ENCODE data around the gene KCNIP4. TPM values are rescaled to one million over a fixed set of nuclear protein-coding genes. Genes with fewer than 3 reads are reported as not detected.

KCNIP4 gene
- total RNA-seq, 3 donors from 2014 or later (not counting 1 experiment from before 2014, with no cell fraction given), result not detected

GRCh38 chr4:21555083-21555482, 393.5 kb downstream of the KCNIP4 start:
- H3K4me1 ChIP-seq (ENCODE audit: control insufficient read depth, insufficient read depth, low read length), result no peaks in the 10 kb centered on the region
- TF ChIP-seq CTCF (IDR thresholded peaks at IDR 0.05), result no peak

GRCh38 chr4:21554500-21554899, 394.1 kb downstream of the KCNIP4 start:
- no peak overlapping the region for H3K4me3 Mint-ChIP-seq
- peaks cover 7 to 9% of the 10 kb centered on the region in 2 donors for H3K9me3 Mint-ChIP-seq
- Histone ChIP-seq H3K36me3 (ENCODE audit: control insufficient read depth, insufficient read depth, low read length) (no peaks in the 10 kb centered on the region), H3K4me3 (ENCODE audit: low read length) (no peak overlapping the region), H3K4me1 (ENCODE audit: control insufficient read depth, insufficient read depth, low read length) (no peaks in the 10 kb centered on the region), H3K27me3 (ENCODE audit: control insufficient read depth, insufficient read depth, low read length) (no peaks in the 10 kb centered on the region), H3K9me3 (ENCODE audit: control insufficient read depth, insufficient read depth, low read length) (no peaks in the 10 kb centered on the region), H3K27ac (ENCODE audit: low read length) (no peak overlapping the region)
- H3K4me1 Mint-ChIP-seq, result no peaks in the 10 kb centered on the region
- no peaks in the 10 kb centered on the region for H3K27me3 Mint-ChIP-seq (ENCODE audit: low read depth in 2 of 2)
- no peak for TF ChIP-seq CTCF (IDR thresholded peaks at IDR 0.05)
- DNase-seq (no peak), ATAC-seq (no peak)
- no peaks in the 10 kb centered on the region for H3K36me3 Mint-ChIP-seq
- no peak overlapping the region for H3K27ac Mint-ChIP-seq
- intact Hi-C loops (cut with micrococcal nuclease), result no loop called here
- 3% methylated on average over 3 of the region's 3 CpGs for WGBS (ENCODE audit: insufficient coverage)

More at GRCh38 chr4:21555083-21555482, 393.5 kb downstream of the KCNIP4 start:
- Mint-ChIP-seq H3K4me3 (no peak overlapping the region), H3K27me3 (ENCODE audit: low read depth in 2 of 2) (no peaks in the 10 kb centered on the region), H3K9me3 (peaks cover 7 to 9% of the 10 kb centered on the region in 2 donors), H3K36me3 (no peaks in the 10 kb centered on the region), H3K4me1 (no peaks in the 10 kb centered on the region), H3K27ac (no peak overlapping the region)
- intact Hi-C loops (cut with micrococcal nuclease), result no loop called here
- Histone ChIP-seq H3K4me3 (ENCODE audit: low read length) (no peak overlapping the region), H3K36me3 (ENCODE audit: control insufficient read depth, insufficient read depth, low read length) (no peaks in the 10 kb centered on the region), H3K27me3 (ENCODE audit: control insufficient read depth, insufficient read depth, low read length) (no peaks in the 10 kb centered on the region), H3K9me3 (ENCODE audit: control insufficient read depth, insufficient read depth, low read length) (no peaks in the 10 kb centered on the region), H3K27ac (ENCODE audit: low read length) (no peak overlapping the region)
- DNase-seq (no peak), ATAC-seq (no peak)
- WGBS (ENCODE audit: insufficient coverage), result 67% methylated on average over 3 of the region's 3 CpGs

GRCh38 chr4:21554066-21554465, 394.5 kb downstream of the KCNIP4 start:
- Histone ChIP-seq H3K4me3 (ENCODE audit: low read length) (no peak overlapping the region), H3K9me3 (ENCODE audit: control insufficient read depth, insufficient read depth, low read length) (no peaks in the 10 kb centered on the region), H3K27me3 (ENCODE audit: control insufficient read depth, insufficient read depth, low read length) (no peaks in the 10 kb centered on the region), H3K27ac (ENCODE audit: low read length) (no peak overlapping the region), H3K4me1 (ENCODE audit: control insufficient read depth, insufficient read depth, low read length) (no peaks in the 10 kb centered on the region), H3K36me3 (ENCODE audit: control insufficient read depth, insufficient read depth, low read length) (no peaks in the 10 kb centered on the region)
- H3K9me3 Mint-ChIP-seq, result peaks cover 7 to 9% of the 10 kb centered on the region in 2 donors
- intact Hi-C loops (cut with micrococcal nuclease), result no loop called here
- DNase-seq (no peak), ATAC-seq (no peak)
- H3K4me1 Mint-ChIP-seq, result no peaks in the 10 kb centered on the region
- no peak overlapping the region for H3K4me3 Mint-ChIP-seq
- no peak overlapping the region for H3K27ac Mint-ChIP-seq
- no CpG with 5 or more reads among the region's 1 CpG for WGBS (ENCODE audit: insufficient coverage)
- no peak for TF ChIP-seq CTCF (IDR thresholded peaks at IDR 0.05)
- no peaks in the 10 kb centered on the region for H3K36me3 Mint-ChIP-seq
- no peaks in the 10 kb centered on the region for H3K27me3 Mint-ChIP-seq (ENCODE audit: low read depth in 2 of 2)

- DNase-seq (no peak), ATAC-seq (no peak)
- Histone ChIP-seq H3K27me3 (ENCODE audit: control insufficient read depth, insufficient read depth, low read length) (no peaks in the 10 kb centered on the region), H3K4me3 (ENCODE audit: low read length) (no peak overlapping the region), H3K4me1 (ENCODE audit: control insufficient read depth, insufficient read depth, low read length) (no peaks in the 10 kb centered on the region), H3K36me3 (ENCODE audit: control insufficient read depth, insufficient read depth, low read length) (no peaks in the 10 kb centered on the region), H3K27ac (ENCODE audit: low read length) (no peak overlapping the region), H3K9me3 (ENCODE audit: control insufficient read depth, insufficient read depth, low read length) (no peaks in the 10 kb centered on the region)
- Mint-ChIP-seq H3K9me3 (peaks cover 4 to 6% of the 10 kb centered on the region in 2 donors), H3K27ac (no peak overlapping the region), H3K36me3 (no peaks in the 10 kb centered on the region), H3K4me1 (no peaks in the 10 kb centered on the region), H3K4me3 (no peak overlapping the region), H3K27me3 (ENCODE audit: low read depth in 2 of 2) (no peaks in the 10 kb centered on the region)
- no peak for TF ChIP-seq CTCF (IDR thresholded peaks at IDR 0.05)
- intact Hi-C loops (cut with micrococcal nuclease), result no loop called here
- WGBS (ENCODE audit: insufficient coverage), result no CpG with 5 or more reads among the region's 1 CpG
These were observed 396.1 kb downstream of the KCNIP4 start for GRCh38 chr4:21552455-21552854.
